ENCODE results near the gene DDX3X. TPM values are rescaled to one million over a fixed set of nuclear protein-coding genes. Genes with fewer than 3 reads are reported as not detected.

Gene DDX3X
- total and polyA plus RNA-seq, 9 of the 15 experiments (the other 6 are each of a cell fraction or from before 2014, with no cell fraction given): 51.3 to 232 (median 138) TPM

- TF ChIP-seq FOXO4 (CRISPR knock-in tag; IDR thresholded peaks at IDR 0.05) (no peak), UBTF (IDR thresholded peaks at IDR 0.05; ENCODE audit: borderline replicate concordance in 1 of 2, low read depth in 2 of 2, low read length in 2 of 2) (no peak), HINFP (tag; conservative IDR thresholded peaks at IDR 0.05; ENCODE audit: low read depth) (no peak), ZNF347 (CRISPR knock-in tag; IDR thresholded peaks at IDR 0.05; ENCODE audit: low read depth) (no peak), ZNF217 (CRISPR knock-in tag; IDR thresholded peaks at IDR 0.05) (no peak), BCLAF1 (IDR thresholded peaks at IDR 0.05; ENCODE audit: borderline replicate concordance in 1 of 2, control insufficient read depth in 1 of 2, low read depth in 2 of 2, low read length in 1 of 2) (no peak), C11orf30 (IDR thresholded peaks at IDR 0.05; ENCODE audit: low read depth) (0 out of 2 replicates have a peak, but pooled peaks have one; percentile 23), SRSF7 (optimal IDR thresholded peaks at IDR 0.05; ENCODE audit: low read depth, low read length) (no peak), ZNF785 (CRISPR knock-in tag; IDR thresholded peaks at IDR 0.05) (no peak), KLF6 (CRISPR knock-in tag; IDR thresholded peaks at IDR 0.05; ENCODE audit: borderline replicate concordance) (no peak), THAP12 (CRISPR knock-in tag; IDR thresholded peaks at IDR 0.05) (no peak), RFX5 (IDR thresholded peaks at IDR 0.05; ENCODE audit: low read depth, low read length) (no peak), HBP1 (CRISPR knock-in tag; IDR thresholded peaks at IDR 0.05) (no peak)
Observed at GRCh38 chrX:41384051-41384705, 50.2 kb downstream of the DDX3X start (continued).
